H9 (cell line): ENCODE results near the gene NIN. TPM values are rescaled to one million over a fixed set of nuclear protein-coding genes. Genes with fewer than 3 reads are reported as not detected.

Source experiments
- DNase-seq: peaks from one replicate; pipeline ENCODE4 v3.0.0-alpha.2; 2017
- H2AFZ ChIP-seq: one replicate; pipeline ENCODE4 v1.6.1; 2013; ENCODE audit warnings: mild to moderate bottlenecking, low read length, control low read depth, moderate library complexity
- H2AK5ac ChIP-seq: 2 replicates; pipeline ENCODE4 v1.6.1; 2013; ENCODE audit warnings: low read length, control low read depth, mixed read lengths; ENCODE audit not compliant: insufficient read length
- H2BK120ac ChIP-seq: one replicate; pipeline ENCODE4 v1.6.1; 2013; ENCODE audit warnings: low read depth, mild to moderate bottlenecking, low read length, control low read depth, inconsistent platforms; ENCODE audit not compliant: poor library complexity, severe bottlenecking
- H2BK12ac ChIP-seq: 2 replicates; pipeline ENCODE4 v1.6.1; 2013; ENCODE audit warnings: low read length, control low read depth, mixed read lengths, low read depth; ENCODE audit not compliant: insufficient read length
- H2BK15ac ChIP-seq: 2 replicates; pipeline ENCODE4 v1.6.1; 2013; ENCODE audit warnings: low read depth, low read length, control low read depth
- H2BK20ac ChIP-seq: one replicate; pipeline ENCODE4 v1.6.1; 2013; ENCODE audit warnings: low read depth, mild to moderate bottlenecking, low read length, control low read depth, inconsistent platforms; ENCODE audit not compliant: poor library complexity, severe bottlenecking
- H2BK5ac ChIP-seq: 2 replicates; pipeline ENCODE4 v1.6.1; 2013; ENCODE audit warnings: low read length, control low read depth, mixed read lengths; ENCODE audit not compliant: insufficient read length
- H3K14ac ChIP-seq: 2 replicates; pipeline ENCODE4 v1.6.1; 2013; ENCODE audit warnings: low read length, control low read depth; ENCODE audit not compliant: insufficient read depth
- H3K18ac ChIP-seq: 2 replicates; pipeline ENCODE4 v1.6.1; 2013; ENCODE audit warnings: low read depth, mild to moderate bottlenecking, mixed read lengths, low read length, control low read depth; ENCODE audit not compliant: insufficient read length
- H3K23ac ChIP-seq: 2 replicates; pipeline ENCODE4 v1.6.1; 2013; ENCODE audit warnings: low read length, control low read depth, mixed read lengths, low read depth; ENCODE audit not compliant: insufficient read length
- H3K23me2 ChIP-seq: 2 replicates; pipeline ENCODE4 v1.6.1; 2013; ENCODE audit warnings: low read depth, mild to moderate bottlenecking, mixed read lengths, low read length, control low read depth; ENCODE audit not compliant: insufficient read length, poor library complexity, severe bottlenecking
- H3K27ac ChIP-seq: 2 replicates; pipeline ENCODE4 v1.5.1; 2013; ENCODE audit warnings: low read length, control low read depth, mixed read lengths, low read depth; ENCODE audit not compliant: insufficient read length
- H3K27me3 ChIP-seq: 2 replicates; pipeline ENCODE4 v1.6.1; 2013; ENCODE audit warnings: low read length, control low read depth, inconsistent platforms; ENCODE audit not compliant: insufficient read depth
- H3K4ac ChIP-seq: 2 replicates; pipeline ENCODE4 v1.6.1; 2013; ENCODE audit warnings: low read depth, mild to moderate bottlenecking, control low read depth, inconsistent platforms, low read length, moderate library complexity
- H3K4me1 ChIP-seq: 2 replicates; pipeline ENCODE4 v1.6.1; 2013; ENCODE audit warnings: low read length, control low read depth, inconsistent platforms; ENCODE audit not compliant: insufficient read depth
- H3K4me2 ChIP-seq: 2 replicates; pipeline ENCODE4 v1.6.1; 2013; ENCODE audit warnings: low read length, control low read depth, mixed read lengths; ENCODE audit not compliant: insufficient read length, insufficient read depth
- H3K56ac ChIP-seq: 2 replicates; pipeline ENCODE4 v1.6.1; 2013; ENCODE audit warnings: low read depth, mild to moderate bottlenecking, mixed read lengths, low read length, control low read depth; ENCODE audit not compliant: insufficient read length
- H3K79me1 ChIP-seq: 2 replicates; pipeline ENCODE4 v1.6.1; 2013; ENCODE audit warnings: low read depth, mild to moderate bottlenecking, moderate library complexity, low read length, control low read depth, inconsistent platforms; ENCODE audit not compliant: insufficient read depth, poor library complexity, severe bottlenecking
- H3K79me2 ChIP-seq: 2 replicates; pipeline ENCODE4 v1.6.1; 2013; ENCODE audit warnings: low read length, control low read depth, inconsistent platforms; ENCODE audit not compliant: insufficient read depth
- H3K9ac ChIP-seq: 2 replicates; pipeline ENCODE4 v1.6.1; 2013; ENCODE audit warnings: low read length, control low read depth, mixed read lengths; ENCODE audit not compliant: insufficient read length; ENCODE audit errors: extremely low read depth
- H3K9me3 ChIP-seq: one replicate; pipeline ENCODE4 v1.6.1; 2013; ENCODE audit warnings: low read depth, low read length, inconsistent platforms; ENCODE audit not compliant: control insufficient read depth
- H3T11ph ChIP-seq: one replicate; pipeline ENCODE4 v1.6.1; 2013; ENCODE audit warnings: mild to moderate bottlenecking, low read length, control low read depth, inconsistent platforms
- H4K20me1 ChIP-seq: one replicate; pipeline ENCODE4 v1.6.1; 2013; ENCODE audit not compliant: control insufficient read depth, insufficient read length, insufficient read depth
- H4K5ac ChIP-seq: 2 replicates; pipeline ENCODE4 v1.6.1; 2013; ENCODE audit warnings: low read depth, mild to moderate bottlenecking, mixed read lengths, low read length, control low read depth; ENCODE audit not compliant: insufficient read length
- H4K8ac ChIP-seq: replicated peaks from 2 replicates; pipeline ENCODE4 v1.6.1; 2013; ENCODE audit warnings: low read length, control low read depth, mixed read lengths, low read depth; ENCODE audit not compliant: insufficient read length
- H4K91ac ChIP-seq: 2 replicates; pipeline ENCODE4 v1.6.1; 2013; ENCODE audit warnings: low read depth, mild to moderate bottlenecking, moderate library complexity, mixed read lengths, low read length, control low read depth; ENCODE audit not compliant: insufficient read length
- H3K27ac Mint-ChIP-seq, 3 experiments: 2 replicates in 2 of 3; 3 replicates in 1 of 3; pipeline ENCODE4 v1.8.0; 2020 to 2021; ENCODE audit warnings: mixed read lengths in 3 of 3, mild to moderate bottlenecking in 1 of 3, moderate library complexity in 1 of 3
- H3K27me3 Mint-ChIP-seq: 2 replicates; pipeline ENCODE4 v1.8.0; 2021; ENCODE audit warnings: low read depth, mild to moderate bottlenecking, moderate library complexity, mixed read lengths
- H3K36me3 Mint-ChIP-seq, 3 experiments: 2 replicates in 2 of 3; 3 replicates in 1 of 3; pipeline ENCODE4 v1.8.0; 2020 to 2021; ENCODE audit warnings: low read depth in 3 of 3, mixed read lengths in 3 of 3; ENCODE audit not compliant: insufficient read depth in 1 of 3
- H3K4me1 Mint-ChIP-seq, 2 experiments: 2 replicates each; pipeline ENCODE4 v1.8.0; 2020; ENCODE audit warnings: mixed read lengths in 2 of 2
- H3K4me3 Mint-ChIP-seq, 2 experiments: 2 replicates in 1 of 2; 3 replicates in 1 of 2; pipeline ENCODE4 v1.8.0; 2020 to 2021; ENCODE audit warnings: mild to moderate bottlenecking in 2 of 2, mixed read lengths in 2 of 2, moderate library complexity in 1 of 2
- H3K9me3 Mint-ChIP-seq, 2 experiments: 2 replicates in 1 of 2; 3 replicates in 1 of 2; pipeline ENCODE4 v1.8.0; 2020; ENCODE audit warnings: mild to moderate bottlenecking in 2 of 2, mixed read lengths in 2 of 2, moderate library complexity in 1 of 2
- CTCF ChIP-seq: fragments of 200-600 bp; sonication (generic); conservative IDR thresholded peaks from 3 replicates; pipeline ENCODE4 v1.8.0; 2021; ENCODE audit warnings: antibody characterized with exemption, mild to moderate bottlenecking
- WGBS: extraction: QIAGEN DNeasy Blood & Tissue Kit; methylation state at CpG from one replicate; pipeline ENCODE4 v1.1.7; 2013; ENCODE audit warnings: missing lambda C conversion rate, low lambda C conversion rate, mixed read lengths; ENCODE audit not compliant: insufficient read length; ENCODE audit errors: extremely low coverage; 5-methylcytosine and 5-hydroxymethylcytosine counted together
- total RNA-seq: library from RNA; stranded (reverse); gene quantifications from 2 replicates; pipeline ENCODE4 v1.2.1, GENCODE V29; 2021

The NIN gene
- total RNA-seq, 1 experiment from 2014 or later = 18.4 TPM

GRCh38 chr14:50823762-50824636, 7.0 kb downstream of the NIN start:
- Histone ChIP-seq H3K27ac (no peak overlapping the region), H2BK12ac (no peak overlapping the region), H3K4me2 (no peak overlapping the region), H3K79me2 (no peaks in the 10 kb centered on the region; the same call in 1 of the 2 replicates), H3K18ac (no peak overlapping the region), H3K56ac (no peak overlapping the region), H2AK5ac (no peak overlapping the region), H3K23ac (no peak overlapping the region), H3K27me3 (peaks cover 28% of the 10 kb centered on the region), H3K14ac (no peak overlapping the region), H3K9me3 (no peaks in the 10 kb centered on the region), H4K5ac (no peak overlapping the region), H3K23me2 (no peaks in the 10 kb centered on the region), H2AFZ (no peak overlapping the region), H4K20me1 (no peaks in the 10 kb centered on the region), H4K8ac (no peak overlapping the region), H2BK15ac (no peak overlapping the region), H3K79me1 (no peaks in the 10 kb centered on the region), H3K4ac (no peak overlapping the region), H2BK20ac (no peak overlapping the region), H3K9ac (no peak overlapping the region), H3T11ph (no peak overlapping the region), H2BK5ac (no peak overlapping the region), H4K91ac (no peak overlapping the region), H2BK120ac (no peak overlapping the region), H3K4me1 (peaks cover 5% of the 10 kb centered on the region; the same call in 1 of the 2 replicates)
- WGBS = no CpG with 5 or more reads among the region's 10 CpGs
- H3K9me3 Mint-ChIP-seq = peaks cover 0 to 4% of the 10 kb centered on the region in 2 experiments; a peak in 1 of 5 replicates
- DNase-seq = no peak
- peaks cover 46 to 50% of the 10 kb centered on the region in 2 experiments for H3K4me1 Mint-ChIP-seq
- TF ChIP-seq CTCF = no peak
- H3K36me3 Mint-ChIP-seq = peaks cover 2 to 10% (median 2%) of the 10 kb centered on the region in 3 experiments; a peak in 6 of 7 replicates
- peaks cover 68% of the 10 kb centered on the region for H3K27me3 Mint-ChIP-seq
- no peak overlapping the region for H3K4me3 Mint-ChIP-seq
- no peak overlapping the region for H3K27ac Mint-ChIP-seq
